ENCODE measurements around the gene OR4C12.
"Not testable (repeated sequence)": the region's sequence is repeated elsewhere in the genome, so short reads cannot be mapped to it uniquely, and the experiment has no call there.

DNA sequence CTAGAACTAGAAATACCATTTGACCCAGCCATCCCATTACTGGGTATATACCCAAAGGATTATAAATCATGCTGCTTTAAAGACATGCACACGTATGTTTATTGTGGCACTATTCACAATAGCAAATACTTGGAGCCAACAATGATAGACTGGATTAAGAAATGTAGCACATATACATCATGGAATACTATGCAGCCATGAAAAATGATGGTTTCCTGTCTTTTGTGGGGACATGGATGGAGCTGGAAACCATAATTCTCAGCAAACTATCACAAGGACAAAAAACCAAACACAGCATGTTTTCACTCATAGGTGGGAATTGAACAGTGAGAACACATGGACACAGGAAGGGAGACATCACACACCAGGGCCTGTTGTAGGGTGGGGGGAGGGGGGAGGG, 33.6 kb downstream of the OR4C12 start:
- TF ChIP-seq CTCF (IDR thresholded peaks at IDR 0.05 in 4 of 5, conservative IDR thresholded peaks at IDR 0.05 in 1 of 5); POLR2A (IDR thresholded peaks at IDR 0.05): not testable (repeated sequence)

Data from gastrocnemius medialis (tissue), 4 donors.